ENCODE data around the gene PELO.

PELO gene

GRCh38 chr5:52834320-52834719, 46.6 kb downstream of the PELO start:
- DNase-seq: no peak

GRCh38 chr5:52837068-52837467, 49.4 kb downstream of the PELO start:
- DNase-seq: no peak
